Naive B cell (primary cell): Measurements from ENCODE around the gene HOXB3. TPM values are rescaled to one million over a fixed set of nuclear protein-coding genes. Genes with fewer than 3 reads are reported as not detected.

Source experiments
- ATAC-seq, 2 donors: fragments of 150-1000 bp; cut with Tn5 transposase; 2 replicates each; pipeline ENCODE4 v1.10.0; 2021; ENCODE audit warnings: low read depth in 2 of 2, mild to moderate bottlenecking in 2 of 2, moderate library complexity in 2 of 2
- DNase-seq: peaks from one replicate; pipeline ENCODE4 v3.0.0; 2022
- H3K27ac Mint-ChIP-seq, 6 donors: one replicate each; pipeline ENCODE4 v1.8.0; 2020 to 2022; ENCODE audit warnings: mild to moderate bottlenecking in 6 of 6, mixed read lengths in 6 of 6, moderate library complexity in 5 of 6, inconsistent platforms in 2 of 6
- H3K27me3 Mint-ChIP-seq, 3 donors: one replicate each; pipeline ENCODE4 v1.8.0; 2021 to 2022; ENCODE audit warnings: mixed read lengths in 3 of 3, mild to moderate bottlenecking in 1 of 3
- H3K36me3 Mint-ChIP-seq, 2 donors: one replicate each; pipeline ENCODE4 v1.8.0; 2020 to 2022; ENCODE audit warnings: mixed read lengths in 2 of 2, inconsistent platforms in 1 of 2, mild to moderate bottlenecking in 1 of 2
- H3K4me1 Mint-ChIP-seq, 3 donors: one replicate each; pipeline ENCODE4 v1.8.0; 2020 to 2022; ENCODE audit warnings: mixed read lengths in 3 of 3, inconsistent platforms in 1 of 3, mild to moderate bottlenecking in 1 of 3, moderate library complexity in 1 of 3
- H3K4me3 Mint-ChIP-seq, 8 donors: one replicate each; pipeline ENCODE4 v1.8.0; 2020 to 2022; ENCODE audit warnings: mild to moderate bottlenecking in 8 of 8, mixed read lengths in 8 of 8, moderate library complexity in 8 of 8, inconsistent platforms in 2 of 8
- H3K9me3 Mint-ChIP-seq, 7 donors: one replicate each; pipeline ENCODE4 v1.8.0; 2020 to 2022; ENCODE audit warnings: mixed read lengths in 7 of 7, mild to moderate bottlenecking in 5 of 7, inconsistent platforms in 2 of 7, moderate library complexity in 1 of 7
- polyA plus RNA-seq, 6 donors: library from polyadenylated mRNA; unstranded; fragments of 300-500 nt; fragmentation: Illumina TruSeq; gene quantifications; one replicate each; pipeline ENCODE4 v1.2.3, GENCODE V29; 2021; ENCODE audit warnings: low read depth in 6 of 6

Gene HOXB3
- polyA plus RNA-seq, 6 donors from 2014 or later = 0.05 TPM; not detected in 5

GRCh38 chr17:48597528-48597777 is 7.4 kb upstream of the HOXB3 start:
- Mint-ChIP-seq H3K9me3 (peaks cover 0 to 3% (median 0%) of the 10 kb centered on the region in 7 donors), H3K27ac (peak overlapping the region in 4 of 6 donors; percentile 31 to 85 (median 56)), H3K36me3 (peaks cover 0 to 7% of the 10 kb centered on the region in 2 donors), H3K4me1 (peaks cover 37 to 54% (median 49%) of the 10 kb centered on the region in 3 donors), H3K4me3 (peak overlapping the region; percentile 77 to 93 (median 86)), H3K27me3 (peaks cover 76 to 98% (median 89%) of the 10 kb centered on the region in 3 donors)
- DNase-seq (no peak), ATAC-seq (no peak)

- Mint-ChIP-seq H3K4me3 (peak overlapping the region; percentile 77 to 93 (median 86)), H3K9me3 (peaks cover 0 to 3% (median 0%) of the 10 kb centered on the region in 7 donors), H3K27me3 (peaks cover 79 to 97% (median 94%) of the 10 kb centered on the region in 3 donors), H3K36me3 (peaks cover 0 to 7% of the 10 kb centered on the region in 2 donors), H3K4me1 (peaks cover 39 to 57% (median 48%) of the 10 kb centered on the region in 3 donors), H3K27ac (peak overlapping the region in 5 of 6 donors; percentile 15 to 90 (median 55))
- DNase-seq (no peak), ATAC-seq (no peak)
Observed at GRCh38 chr17:48596735-48597527, 6.9 kb upstream of the HOXB3 start.

- Mint-ChIP-seq H3K9me3 (peaks cover 0 to 3% (median 0%) of the 10 kb centered on the region in 7 donors), H3K4me3 (peak overlapping the region; percentile 77 to 90 (median 86)), H3K4me1 (peaks cover 43 to 60% (median 50%) of the 10 kb centered on the region in 3 donors), H3K27ac (peak overlapping the region in 5 of 6 donors; percentile 15 to 95 (median 55)), H3K36me3 (peaks cover 0 to 7% of the 10 kb centered on the region in 2 donors), H3K27me3 (peaks cover 80 to 97% (median 94%) of the 10 kb centered on the region in 3 donors)
- ATAC-seq = no peak
- DNase-seq = no peak
Observed at GRCh38 chr17:48596000-48596734, 6.1 kb upstream of the HOXB3 start.

DNA sequence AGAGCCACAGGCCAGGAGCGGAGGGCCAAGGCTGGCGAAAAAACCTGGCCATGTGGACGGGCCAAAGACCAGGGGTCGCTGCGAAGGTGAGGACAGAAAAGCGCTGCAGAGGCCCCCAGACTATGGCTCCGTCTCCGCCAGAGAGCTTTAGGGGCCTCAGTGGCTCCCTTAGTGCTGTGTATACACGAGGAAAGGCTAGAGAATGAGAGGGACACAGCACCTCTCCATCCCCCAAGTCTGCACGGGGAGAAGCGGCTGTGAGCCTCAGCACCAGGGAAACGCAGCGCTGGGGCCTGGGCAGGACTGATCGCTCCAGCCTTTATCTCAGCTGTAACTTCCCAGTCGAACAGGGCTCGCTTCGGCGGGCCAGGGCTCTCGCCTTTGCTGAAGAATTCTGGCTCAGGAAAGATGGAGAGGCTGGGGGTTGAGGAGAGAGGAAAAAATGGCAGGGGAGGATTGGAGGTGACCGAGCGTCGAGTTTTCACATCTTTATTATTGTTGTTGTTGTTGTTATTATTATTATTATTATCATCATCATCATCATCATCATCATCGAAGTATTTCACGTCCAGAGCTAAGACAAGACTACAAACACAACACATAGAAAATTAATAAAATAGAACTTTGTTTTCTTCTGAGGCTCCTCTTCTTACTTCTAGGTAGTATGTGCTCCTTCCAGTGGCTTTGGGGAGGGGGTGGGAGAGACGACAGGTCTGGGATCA is 5.4 kb upstream of the HOXB3 start:
- peaks cover 0 to 7% of the 10 kb centered on the region in 2 donors for H3K36me3 Mint-ChIP-seq
- no peak for DNase-seq
- peaks cover 78 to 97% (median 94%) of the 10 kb centered on the region in 3 donors for H3K27me3 Mint-ChIP-seq
- peak overlapping the region in 7 of 8 donors; percentile 30 to 82 (median 61) for H3K4me3 Mint-ChIP-seq
- peak overlapping the region in 2 of 6 donors; percentile 58 to 82 for H3K27ac Mint-ChIP-seq
- ATAC-seq = no peak
- H3K9me3 Mint-ChIP-seq = peaks cover 0 to 3% (median 0%) of the 10 kb centered on the region in 7 donors
- peaks cover 44 to 61% (median 50%) of the 10 kb centered on the region in 3 donors for H3K4me1 Mint-ChIP-seq

DNA sequence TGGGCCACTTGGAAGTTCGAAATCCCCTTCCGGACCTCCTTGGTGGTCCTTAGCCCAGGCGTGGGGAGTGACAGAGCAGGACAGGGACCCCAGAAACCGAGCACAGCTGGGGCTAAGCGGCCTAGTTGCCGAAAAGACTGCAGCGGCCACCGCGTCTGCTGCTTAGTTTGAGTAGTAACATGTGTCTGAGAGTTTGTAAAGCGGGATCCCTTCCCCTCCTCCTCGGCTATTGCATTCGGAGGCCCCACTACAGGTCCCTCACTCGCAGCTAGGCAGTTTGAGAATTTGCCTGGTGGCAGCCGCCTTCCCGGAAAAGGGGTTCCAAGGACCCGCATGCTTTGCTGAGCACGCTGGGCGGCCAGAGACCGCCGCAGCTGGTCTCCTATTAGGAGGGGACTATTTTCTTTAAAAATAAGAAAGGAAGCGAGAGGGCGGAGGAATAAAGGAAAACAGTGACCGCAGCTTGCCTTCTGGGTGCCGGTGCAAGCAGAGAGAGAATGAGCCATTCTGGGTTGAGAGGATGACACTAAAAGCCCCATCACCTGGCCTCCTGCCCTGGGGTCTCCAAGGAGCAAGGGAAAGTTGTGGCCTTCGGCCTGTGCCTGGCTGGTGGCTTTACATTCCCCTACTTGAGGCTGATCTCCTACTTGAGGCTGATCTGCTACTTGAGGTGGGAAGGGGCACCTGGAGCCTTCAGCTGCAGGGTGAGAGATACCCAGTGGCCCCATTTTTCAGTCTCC is 4.7 kb upstream of the HOXB3 start:
- Mint-ChIP-seq H3K4me1 (peaks cover 51 to 68% (median 58%) of the 10 kb centered on the region in 3 donors), H3K4me3 (peak overlapping the region in 6 of 8 donors; percentile 15 to 79 (median 48)), H3K9me3 (peaks cover 0 to 3% (median 0%) of the 10 kb centered on the region in 7 donors), H3K27me3 (peaks cover 78 to 97% (median 94%) of the 10 kb centered on the region in 3 donors), H3K36me3 (peaks cover 0 to 7% of the 10 kb centered on the region in 2 donors), H3K27ac (peak overlapping the region in 2 of 6 donors; percentile 42 to 82)
- ATAC-seq = no peak
- no peak for DNase-seq

GRCh38 chr17:48593840-48594537 is 3.9 kb upstream of the HOXB3 start:
- DNase-seq (peak; percentile 81), ATAC-seq (peak; percentile 41 to 60)
- H3K4me3 Mint-ChIP-seq = peak overlapping the region; percentile 44 to 84 (median 74)
- peaks cover 77 to 97% (median 94%) of the 10 kb centered on the region in 3 donors for H3K27me3 Mint-ChIP-seq
- peak overlapping the region in 2 of 6 donors; percentile 82 to 87 for H3K27ac Mint-ChIP-seq
- peaks cover 0 to 7% of the 10 kb centered on the region in 2 donors for H3K36me3 Mint-ChIP-seq
- H3K9me3 Mint-ChIP-seq = peaks cover 0 to 3% (median 0%) of the 10 kb centered on the region in 7 donors
- peaks cover 52 to 73% (median 63%) of the 10 kb centered on the region in 3 donors for H3K4me1 Mint-ChIP-seq

DNA sequence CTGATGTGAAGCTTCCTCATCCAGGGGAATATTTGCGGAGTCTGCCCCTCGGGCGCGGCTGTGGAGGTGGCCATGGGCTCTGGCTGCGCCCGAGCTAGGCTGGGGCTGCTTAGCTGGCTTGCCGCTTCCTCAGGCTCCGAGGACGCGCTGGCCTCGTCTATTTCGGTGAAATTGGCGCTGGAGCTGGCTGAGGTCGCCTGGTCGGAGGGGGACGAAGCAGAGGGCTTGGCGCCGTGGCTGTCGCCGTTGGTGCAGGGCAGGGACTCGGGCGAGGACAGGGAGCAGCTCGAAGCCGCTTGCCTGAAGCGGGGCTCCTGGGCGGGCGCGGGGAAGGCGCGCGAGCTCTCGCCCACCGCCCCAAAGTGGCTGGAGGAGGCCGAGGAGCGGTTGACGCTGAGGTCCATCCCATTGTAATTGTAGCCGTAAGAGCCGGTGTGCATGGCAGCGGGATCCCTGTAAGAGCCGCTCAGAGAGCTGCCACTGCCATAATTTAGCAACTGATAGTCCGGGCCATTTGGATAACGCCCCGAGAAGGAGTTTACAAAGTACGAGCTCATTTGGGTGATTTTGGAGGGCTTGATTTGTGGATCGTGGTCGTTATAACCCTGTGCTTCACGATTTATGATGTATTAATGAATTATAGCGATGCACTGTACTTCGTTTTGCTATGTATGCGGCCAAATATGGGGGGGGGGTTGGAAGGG is 3.2 kb upstream of the HOXB3 start, which contains the start of gene HOXB5:
HOXB5 (minus strand) TSS at position 654 of the 704 bp plus-strand sequence; CDS start at position 557, 97 bp downstream.
- ATAC-seq = peak; percentile 19 to 24
- Mint-ChIP-seq H3K4me3 (peak within 1 kb of the TSS; percentile 74 to 84 (median 78)), H3K4me1 (peaks cover 52 to 69% (median 60%) of the 10 kb centered on the region in 3 donors)

DNA sequence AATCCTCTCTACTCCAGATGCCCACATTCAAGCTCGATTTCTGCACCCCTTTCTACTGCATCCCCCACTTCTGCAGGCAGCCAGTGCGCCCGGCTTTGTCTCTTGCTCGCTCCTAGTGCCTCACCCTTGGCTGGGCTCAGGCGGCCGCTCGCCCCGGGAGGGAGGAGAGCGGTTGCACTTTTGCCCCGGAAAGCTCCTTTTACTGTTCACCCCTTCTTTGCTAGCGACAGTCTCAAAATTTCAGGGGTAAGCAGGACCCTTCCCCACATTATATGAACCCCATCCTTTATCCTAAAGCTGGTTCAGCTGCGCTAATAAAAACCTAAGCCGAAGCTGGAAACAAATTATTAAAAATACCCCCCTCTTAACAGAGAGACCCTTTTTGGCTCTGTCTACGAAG is 2.5 kb upstream of the HOXB3 start:
- Mint-ChIP-seq H3K9me3 (peaks cover 0 to 3% (median 0%) of the 10 kb centered on the region in 7 donors), H3K4me3 (peak overlapping the region; percentile 15 to 84 (median 78)), H3K27ac (peak overlapping the region in 1 of 6 donors; percentile 87), H3K27me3 (peaks cover 77 to 97% (median 94%) of the 10 kb centered on the region in 3 donors), H3K4me1 (peaks cover 48 to 62% (median 54%) of the 10 kb centered on the region in 3 donors), H3K36me3 (peaks cover 0 to 7% of the 10 kb centered on the region in 2 donors)
- ATAC-seq (peak; percentile 34 to 47), DNase-seq (no peak)

More for the DNA sequence above, 3.2 kb upstream of the HOXB3 start, which contains the start of gene HOXB5:
- H3K9me3 Mint-ChIP-seq = peaks cover 0 to 3% (median 0%) of the 10 kb centered on the region in 7 donors
- DNase-seq = no peak
- peaks cover 77 to 97% (median 94%) of the 10 kb centered on the region in 3 donors for H3K27me3 Mint-ChIP-seq
- peaks cover 0 to 7% of the 10 kb centered on the region in 2 donors for H3K36me3 Mint-ChIP-seq
- peak within 1 kb of the TSS in 2 of 6 donors; percentile 87 to 94 for H3K27ac Mint-ChIP-seq

DNA sequence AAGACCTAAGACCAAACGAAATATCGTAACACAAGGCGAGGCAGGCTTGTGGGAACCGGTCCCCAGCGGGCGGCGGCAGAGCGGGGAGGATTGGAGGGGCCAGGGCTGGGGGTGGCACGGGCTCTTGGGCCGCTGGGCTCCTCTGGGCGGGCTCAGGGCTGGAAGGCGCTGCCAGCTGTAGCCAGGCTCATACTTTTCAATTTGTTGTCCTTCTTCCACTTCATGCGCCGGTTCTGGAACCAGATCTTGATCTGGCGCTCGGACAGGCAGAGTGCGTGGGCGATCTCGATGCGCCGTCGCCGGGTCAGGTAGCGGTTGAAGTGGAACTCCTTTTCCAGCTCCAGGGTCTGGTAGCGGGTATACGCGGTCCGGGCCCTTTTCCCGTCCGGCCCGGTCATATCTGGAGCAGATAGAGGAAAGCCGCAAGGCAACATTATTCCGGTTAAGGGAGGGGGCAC is 2.0 kb upstream of the HOXB3 start:
- ATAC-seq (peak; percentile 2 to 9), DNase-seq (no peak)
- peaks cover 79 to 97% (median 94%) of the 10 kb centered on the region in 3 donors for H3K27me3 Mint-ChIP-seq
- H3K9me3 Mint-ChIP-seq = no peaks in the 10 kb centered on the region
- peaks cover 0 to 7% of the 10 kb centered on the region in 2 donors for H3K36me3 Mint-ChIP-seq
- H3K27ac Mint-ChIP-seq = no peak overlapping the region
- peak overlapping the region in 5 of 8 donors; percentile 29 to 82 (median 74) for H3K4me3 Mint-ChIP-seq
- peaks cover 45 to 57% (median 52%) of the 10 kb centered on the region in 3 donors for H3K4me1 Mint-ChIP-seq

- ATAC-seq = no peak
- peaks cover 40 to 53% (median 48%) of the 10 kb centered on the region in 3 donors for H3K4me1 Mint-ChIP-seq
- H3K27ac Mint-ChIP-seq = peak overlapping the region in 2 of 6 donors; percentile 3 to 87
- H3K27me3 Mint-ChIP-seq = peaks cover 79 to 97% (median 94%) of the 10 kb centered on the region in 3 donors
- no peaks in the 10 kb centered on the region for H3K9me3 Mint-ChIP-seq
- no peak for DNase-seq
- peaks cover 0 to 5% of the 10 kb centered on the region in 2 donors for H3K36me3 Mint-ChIP-seq
- H3K4me3 Mint-ChIP-seq = peak overlapping the region in 5 of 8 donors; percentile 9 to 82 (median 42)
Observed at GRCh38 chr17:48591255-48592056, 1.4 kb upstream of the HOXB3 start.
